GM18508 (cell line): Measurements from ENCODE around the gene JUP.
"Not testable (repeated sequence)": the region's sequence is repeated elsewhere in the genome, so short reads cannot be mapped to it uniquely, and the experiment has no call there.

Experiments used
- ATAC-seq: cut with Tn5 transposase; IDR thresholded peaks from one replicate; pipeline ENCODE4 v1.9.1; 2021; ENCODE audit warnings: moderate number of reproducible peaks; ENCODE audit not compliant: insufficient read depth, unreplicated experiment

JUP gene

DNA sequence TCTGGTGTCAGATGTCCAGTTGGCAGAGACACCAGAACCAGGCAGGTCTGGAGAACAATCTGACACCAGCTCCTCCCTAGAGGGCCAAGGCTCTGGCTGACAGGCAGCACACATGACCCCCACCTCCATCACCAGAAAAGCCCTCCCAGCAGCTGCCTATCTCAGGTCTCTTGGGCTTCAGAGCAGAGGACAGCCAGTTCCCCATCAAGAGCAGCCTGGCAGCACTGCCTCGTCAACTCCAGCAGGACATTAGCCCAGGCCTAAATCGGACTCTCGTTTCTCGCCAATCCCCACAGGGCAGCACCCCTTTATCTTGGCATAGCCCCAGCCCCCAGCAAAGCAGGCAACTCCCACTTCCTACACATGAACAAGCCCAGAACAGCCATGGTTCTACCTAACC, 4.4 kb downstream of the JUP start:
- no peak for ATAC-seq

DNA sequence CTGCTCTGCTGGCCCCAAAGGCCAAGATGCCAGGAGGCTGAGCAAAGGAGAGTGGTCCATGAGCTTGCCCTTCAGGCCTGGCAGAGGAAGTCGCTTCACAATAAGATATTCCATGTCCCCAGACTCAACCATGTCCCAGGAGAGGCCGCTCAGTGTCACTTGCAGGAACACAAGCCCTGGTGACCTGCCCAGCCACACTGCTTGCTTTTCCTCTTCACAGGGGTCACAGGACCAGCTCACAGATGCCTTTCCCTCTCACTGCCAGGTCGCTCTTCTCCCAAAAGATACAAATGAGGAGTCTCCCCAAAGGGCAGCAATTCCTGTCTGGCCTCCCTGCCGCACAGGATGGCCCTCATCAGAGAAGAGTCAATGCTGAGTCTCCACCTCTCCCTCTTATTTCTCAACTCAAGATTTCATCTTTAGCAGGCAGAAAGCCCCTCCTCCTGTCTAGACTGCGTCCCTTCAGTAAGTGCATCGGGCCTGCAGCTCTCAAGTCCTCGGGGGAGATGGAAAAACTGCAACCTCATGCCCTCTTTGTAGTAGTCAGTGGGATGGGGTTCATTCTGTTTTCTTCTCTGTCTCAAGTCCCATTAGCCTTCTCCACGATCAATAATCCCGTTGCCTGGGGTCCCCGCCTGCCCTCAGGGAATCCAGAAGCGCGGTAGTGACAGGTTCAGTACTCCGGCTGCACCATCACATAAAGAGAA, 5.0 kb downstream of the JUP start:
- no peak for ATAC-seq

DNA sequence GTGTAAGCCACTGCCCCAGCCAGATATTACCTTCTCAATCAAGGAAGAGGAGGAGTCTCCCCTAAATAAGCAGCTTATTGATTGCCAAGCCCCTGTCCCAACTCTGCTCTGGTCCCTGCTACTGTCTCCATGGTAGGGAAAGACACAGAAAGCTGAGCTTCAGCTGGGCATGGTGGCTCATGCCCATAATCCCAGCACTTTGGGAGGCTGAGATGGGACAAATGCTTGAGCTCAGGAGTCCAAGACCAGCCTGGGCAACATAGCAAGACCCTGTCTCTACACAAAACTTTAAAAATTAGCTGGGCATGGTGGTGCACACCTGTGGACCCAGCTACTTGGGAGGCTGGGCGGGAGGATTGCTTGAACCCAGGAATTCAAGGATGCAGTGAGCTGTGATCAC, 6.6 kb downstream of the JUP start:
- ATAC-seq: no peak

DNA sequence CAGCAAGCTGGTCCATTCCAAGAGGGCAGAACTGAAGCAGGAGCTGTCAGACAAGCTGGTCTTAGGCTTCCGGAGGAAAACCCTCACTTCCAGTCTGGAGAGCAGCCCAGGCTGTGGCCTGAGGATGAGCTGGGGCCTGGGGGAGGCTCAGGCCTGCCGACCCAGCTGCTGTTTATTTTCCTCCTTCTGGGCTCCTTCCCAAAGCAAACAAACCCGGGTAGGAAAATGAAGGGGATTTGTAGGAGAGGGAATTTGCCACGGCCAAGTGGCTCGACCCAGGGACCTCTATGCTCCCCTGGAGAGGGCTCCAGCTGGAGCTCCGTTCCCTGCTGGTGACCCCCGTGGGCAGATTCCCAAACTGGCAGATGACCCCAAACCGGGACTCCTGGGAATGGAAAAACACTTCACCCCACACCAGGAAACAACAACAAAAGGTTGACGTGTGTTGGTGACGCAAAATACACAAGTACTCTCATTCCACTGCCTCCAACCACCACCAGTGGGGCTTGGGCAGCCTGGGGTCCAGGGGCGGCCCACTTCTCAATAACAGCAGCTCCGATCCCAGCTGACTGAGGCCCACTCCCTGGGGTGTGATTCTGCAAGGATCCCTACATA, 8.8 kb downstream of the JUP start:
- ATAC-seq: no peak

DNA sequence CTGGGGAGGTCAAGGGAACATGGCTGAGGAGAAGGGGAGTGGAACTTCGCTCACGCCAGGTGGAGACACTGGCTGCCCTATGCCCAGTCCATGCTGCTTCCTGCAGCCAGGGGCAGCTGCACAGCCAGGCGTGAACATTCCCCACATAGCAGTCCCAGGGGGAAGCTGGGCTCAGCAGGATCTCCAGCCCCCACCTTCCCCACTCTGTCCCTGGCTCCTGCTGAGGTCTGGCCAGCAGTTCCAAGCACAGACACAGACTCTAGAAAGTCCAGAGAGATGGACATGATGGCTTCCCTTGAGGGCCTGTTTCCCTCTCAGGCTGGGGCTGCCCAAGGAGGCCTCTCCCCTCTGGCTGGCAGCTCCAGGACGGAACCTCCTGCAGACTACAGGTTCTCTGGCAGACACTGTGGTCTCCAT, 9.3 kb downstream of the JUP start:
- ATAC-seq: no peak

DNA sequence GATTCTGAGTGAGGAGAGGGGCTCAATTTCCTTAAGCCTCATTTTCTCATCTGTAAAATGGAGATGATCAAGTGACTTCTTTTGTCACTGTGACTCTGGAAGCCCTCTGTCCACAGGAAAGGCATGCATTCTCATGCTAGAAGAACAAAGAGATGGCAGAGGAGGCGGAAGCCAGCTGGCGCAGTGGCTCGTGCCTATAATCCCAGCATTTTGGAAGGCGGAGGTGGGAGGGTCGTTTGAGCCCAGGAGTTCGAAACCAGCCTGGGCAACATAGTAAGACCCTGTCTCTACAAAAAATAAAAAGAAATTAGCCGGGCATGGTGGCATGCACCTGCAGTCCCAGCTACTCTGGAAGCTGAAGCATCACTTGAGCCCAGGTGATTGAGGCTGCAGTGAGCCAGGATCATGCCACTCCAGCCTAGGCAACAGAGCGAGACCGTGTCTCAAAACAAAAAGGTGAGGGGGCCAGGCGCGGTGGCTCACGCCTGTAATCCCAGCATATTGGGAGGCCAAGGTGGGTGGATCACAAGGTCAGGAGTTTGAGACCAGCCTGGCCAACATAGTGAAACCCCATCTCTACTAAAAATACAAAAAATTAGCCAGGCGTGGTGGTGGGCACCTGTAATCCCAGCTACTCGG, 10.1 kb downstream of the JUP start:
- not testable (repeated sequence) for ATAC-seq

DNA sequence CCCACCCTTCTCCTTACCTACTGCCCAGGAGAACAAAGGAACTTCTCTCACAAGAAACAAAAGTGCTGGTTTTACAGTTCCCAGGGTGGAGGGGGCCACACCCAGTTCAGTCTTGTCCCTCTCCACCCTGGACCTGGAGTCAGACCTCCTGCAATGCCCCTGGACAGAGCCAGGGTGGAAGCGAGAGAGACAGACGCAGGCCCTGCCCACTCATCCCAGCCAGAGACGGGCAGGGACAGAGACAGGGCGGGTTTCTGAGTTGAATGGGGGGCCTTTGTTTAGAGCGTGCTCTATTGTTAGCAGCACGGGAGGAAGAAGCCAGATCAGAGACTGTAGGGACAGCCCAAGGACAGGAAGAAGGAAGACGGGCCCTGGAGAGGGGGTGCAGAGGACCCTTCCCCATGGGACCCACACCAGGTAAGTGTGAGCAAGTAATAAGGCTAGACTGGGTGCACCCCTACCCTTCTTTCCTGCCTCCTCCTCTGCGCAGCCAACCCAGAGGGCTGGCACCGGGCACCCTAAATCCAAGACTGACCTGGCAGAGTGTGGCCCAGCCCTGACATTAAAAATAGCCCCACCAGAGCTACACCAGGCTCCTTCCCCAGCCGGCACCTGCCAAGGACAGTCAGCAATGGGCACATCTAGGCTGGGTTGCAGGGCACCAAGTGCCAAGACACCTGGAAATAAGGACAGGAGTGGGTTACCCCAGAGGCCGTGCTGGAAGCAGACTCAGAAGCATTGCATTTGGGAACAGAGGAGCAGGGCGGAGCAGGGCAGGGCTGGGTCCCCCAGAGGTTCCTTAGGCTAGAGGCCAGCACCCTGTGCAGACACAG, 10.9 kb downstream of the JUP start:
- no peak for ATAC-seq

DNA sequence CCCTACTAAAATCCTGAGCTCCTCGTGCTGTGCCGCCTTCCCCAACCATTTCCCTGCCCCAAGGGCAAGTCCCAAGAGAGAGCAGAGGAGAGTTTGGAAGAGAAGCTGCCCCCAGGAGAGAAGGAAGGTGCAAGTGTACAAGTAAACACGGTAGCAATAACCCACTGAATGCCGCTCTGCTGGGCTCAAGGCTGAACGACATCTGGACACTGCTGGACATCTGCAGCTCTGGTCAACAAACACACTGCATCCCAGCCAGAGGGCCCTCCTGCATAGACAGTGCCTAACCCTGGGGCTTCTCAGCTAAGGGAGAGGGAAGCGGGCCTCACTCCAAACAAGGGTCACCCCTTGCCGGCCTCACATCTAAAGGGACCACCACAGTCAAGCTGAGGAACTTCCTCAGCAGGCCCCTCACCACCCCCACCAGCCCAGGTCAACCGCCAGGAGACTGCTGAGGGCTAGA, 12.7 kb downstream of the JUP start:
- ATAC-seq: no peak

DNA sequence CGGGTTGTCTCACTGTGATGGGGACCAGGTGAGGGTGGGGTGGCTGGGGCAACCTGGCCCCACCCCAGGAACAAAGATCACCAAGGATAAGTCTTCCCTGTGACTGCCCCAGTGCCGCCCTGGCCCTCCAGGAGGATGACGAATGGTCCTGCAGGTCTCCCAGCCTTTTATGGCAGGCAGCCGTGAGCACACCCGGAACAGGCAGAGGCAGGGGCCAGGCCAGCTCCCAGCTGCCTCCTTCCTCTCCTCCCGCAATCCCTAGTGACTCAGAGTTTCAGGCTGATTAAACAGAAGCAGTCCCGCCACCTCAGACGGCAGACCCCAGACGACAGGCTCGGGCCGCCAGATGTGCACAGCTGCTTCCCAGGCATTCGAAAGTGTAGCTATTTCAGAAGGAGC, 13.3 kb downstream of the JUP start:
- no peak for ATAC-seq

DNA sequence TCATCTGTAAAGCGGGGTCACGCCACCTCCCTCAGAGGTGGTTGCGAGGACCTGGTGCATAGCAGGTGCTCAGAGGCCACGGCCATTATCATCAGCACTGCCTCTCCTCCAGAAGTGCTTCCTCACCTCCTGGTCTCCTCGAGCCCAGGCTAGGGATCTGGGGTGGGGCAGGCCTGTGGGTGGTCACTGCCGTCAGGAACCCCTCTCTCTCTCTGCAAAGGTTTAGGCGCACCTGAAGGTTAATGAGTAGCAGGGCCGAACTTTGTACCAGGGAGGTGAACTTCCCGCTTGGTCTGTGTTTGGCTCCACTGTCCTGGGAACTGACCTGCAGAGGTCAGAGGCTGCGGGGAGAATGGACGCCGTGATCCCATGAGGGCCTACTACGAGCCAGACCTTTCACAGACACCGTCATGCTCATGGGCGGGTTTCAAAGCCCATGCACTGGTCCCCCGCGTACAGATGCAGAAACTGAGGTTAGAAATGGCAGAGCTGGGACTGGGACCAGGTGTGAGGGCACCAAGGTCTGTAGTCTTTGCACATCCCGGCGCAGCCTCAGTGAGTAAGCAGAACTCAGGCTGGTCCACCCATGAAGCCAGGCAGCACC, 13.8 kb downstream of the JUP start:
- no peak for ATAC-seq

DNA sequence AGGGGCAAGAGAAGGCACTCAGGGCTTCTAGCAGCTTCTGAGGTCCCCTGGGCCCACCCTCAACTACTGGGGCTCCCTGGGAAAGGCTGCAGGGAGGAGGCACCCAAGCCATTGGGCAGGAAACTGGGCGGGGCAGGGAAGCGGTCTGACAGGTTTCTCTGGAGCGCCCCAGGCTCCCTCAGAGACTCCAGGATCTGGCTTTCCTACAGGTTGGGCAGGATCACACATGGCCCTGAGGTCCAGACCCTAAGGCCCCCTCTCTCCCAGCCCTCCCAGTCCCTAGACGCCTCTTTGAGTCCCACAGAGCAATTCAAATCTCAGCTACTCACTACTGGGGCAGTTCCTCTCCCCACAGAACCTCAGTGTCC, 14.3 kb downstream of the JUP start:
- ATAC-seq: no peak

DNA sequence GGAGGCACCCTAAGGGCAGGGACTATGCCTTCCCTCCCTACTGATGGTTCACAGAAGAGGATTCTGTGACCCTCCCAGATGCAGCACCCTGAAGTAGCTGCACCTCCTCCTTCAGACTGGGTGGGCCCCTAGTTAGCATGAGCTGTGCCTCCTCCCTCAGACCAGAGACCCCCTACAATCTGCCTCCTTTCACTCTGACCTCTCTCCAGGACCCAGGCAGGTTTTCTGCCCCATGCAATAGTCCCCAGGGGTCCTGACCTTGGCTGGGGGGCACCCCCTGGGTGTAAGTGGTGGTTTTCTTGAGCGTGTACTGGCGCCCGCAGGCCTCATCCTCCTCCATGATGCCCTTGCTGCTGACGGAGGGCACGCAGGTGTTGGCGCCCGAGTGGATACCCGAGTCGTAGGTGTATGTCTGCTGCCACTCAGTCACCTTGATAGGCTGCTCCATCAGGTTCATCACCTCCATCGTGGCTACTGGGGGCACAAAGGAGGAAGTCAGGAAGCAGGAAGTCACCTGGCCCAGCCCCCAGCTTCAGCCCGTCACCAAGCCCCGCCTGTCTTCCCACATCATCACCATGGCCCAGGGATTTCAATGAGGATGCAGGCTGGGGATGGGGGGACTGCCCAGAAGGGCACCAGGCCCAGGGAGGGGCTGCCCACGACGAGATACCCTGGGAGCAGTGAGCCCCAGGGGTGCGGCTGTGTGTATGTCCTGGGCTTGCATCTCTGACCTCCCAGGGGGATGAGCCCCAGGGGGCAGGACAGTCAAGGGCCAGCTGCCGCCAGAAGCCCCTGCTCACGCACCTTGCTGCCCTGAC, 14.9 kb downstream of the JUP start:
- ATAC-seq: no peak

DNA sequence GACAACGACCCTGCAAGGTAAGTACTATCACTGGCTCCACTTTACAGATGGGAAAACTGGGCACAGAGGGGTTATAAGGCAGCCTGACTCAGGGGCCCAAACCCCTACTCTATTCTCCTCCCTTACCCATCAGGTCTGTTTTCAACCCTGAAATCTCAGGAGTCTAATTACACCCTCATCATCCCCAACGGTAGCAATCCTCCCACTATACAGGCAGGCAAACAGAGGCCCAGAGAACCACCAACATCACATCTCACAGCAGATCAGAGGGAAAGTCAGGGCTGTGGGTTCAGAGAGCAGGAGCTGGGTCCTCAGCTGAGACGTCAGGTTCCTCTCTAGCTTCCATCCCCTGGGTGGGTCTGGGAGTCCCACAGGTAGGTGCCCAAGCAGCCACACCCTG, 16.5 kb downstream of the JUP start:
- ATAC-seq: no peak

DNA sequence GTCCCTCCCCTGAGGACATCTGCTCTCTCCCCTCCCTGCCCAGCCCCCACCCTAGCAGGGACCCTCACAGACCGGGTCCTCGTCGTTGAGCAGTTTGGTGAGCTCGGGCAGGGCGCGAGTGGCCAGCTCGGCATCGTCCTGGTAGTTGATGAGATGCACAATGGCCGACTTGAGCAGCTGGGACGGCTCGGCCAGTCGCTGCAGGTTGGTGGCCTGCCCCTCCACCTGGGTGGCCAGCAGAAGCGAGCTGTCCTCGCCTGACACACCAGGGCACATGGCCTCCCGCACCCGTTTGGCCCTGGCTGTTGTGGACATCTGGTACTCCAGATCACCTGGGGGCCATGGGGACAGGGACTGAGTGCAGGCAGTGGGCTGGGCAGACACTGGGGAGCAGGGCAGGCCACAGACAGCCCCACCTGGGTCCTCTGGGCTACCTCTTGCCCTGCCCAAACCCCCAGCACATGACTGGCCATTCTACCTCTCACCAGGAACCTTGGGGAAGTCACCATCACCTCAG, 17.1 kb downstream of the JUP start:
- ATAC-seq: no peak

DNA sequence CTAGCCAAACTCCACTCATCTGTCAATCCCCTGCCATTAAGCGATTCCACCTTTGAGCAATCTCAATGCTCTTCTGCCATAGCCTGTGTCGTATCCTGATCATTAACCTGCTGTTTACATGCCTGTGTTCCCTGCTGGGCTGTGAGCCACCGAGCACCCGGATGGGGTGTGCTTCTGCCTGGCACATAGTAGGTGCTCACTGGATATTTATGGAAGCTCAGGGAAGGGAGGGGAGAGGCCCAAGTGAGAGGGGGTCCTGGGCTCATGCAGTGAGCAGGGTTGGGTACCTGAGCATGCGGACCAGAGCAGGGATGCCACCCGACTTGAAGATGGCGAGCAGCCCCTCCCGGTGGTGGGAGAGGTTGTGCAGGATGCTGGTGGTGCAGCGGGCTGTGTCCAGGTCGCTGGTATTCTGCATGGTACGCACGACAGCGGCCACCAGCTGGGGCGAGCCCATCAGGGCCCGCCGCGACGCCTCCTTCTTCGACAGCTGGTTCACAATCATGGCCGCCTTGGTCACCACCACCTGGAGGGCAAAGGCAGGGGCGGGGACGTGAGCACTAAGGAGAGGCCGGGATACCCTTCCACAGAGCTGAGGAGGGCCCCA, 17.7 kb downstream of the JUP start:
- no peak for ATAC-seq

DNA sequence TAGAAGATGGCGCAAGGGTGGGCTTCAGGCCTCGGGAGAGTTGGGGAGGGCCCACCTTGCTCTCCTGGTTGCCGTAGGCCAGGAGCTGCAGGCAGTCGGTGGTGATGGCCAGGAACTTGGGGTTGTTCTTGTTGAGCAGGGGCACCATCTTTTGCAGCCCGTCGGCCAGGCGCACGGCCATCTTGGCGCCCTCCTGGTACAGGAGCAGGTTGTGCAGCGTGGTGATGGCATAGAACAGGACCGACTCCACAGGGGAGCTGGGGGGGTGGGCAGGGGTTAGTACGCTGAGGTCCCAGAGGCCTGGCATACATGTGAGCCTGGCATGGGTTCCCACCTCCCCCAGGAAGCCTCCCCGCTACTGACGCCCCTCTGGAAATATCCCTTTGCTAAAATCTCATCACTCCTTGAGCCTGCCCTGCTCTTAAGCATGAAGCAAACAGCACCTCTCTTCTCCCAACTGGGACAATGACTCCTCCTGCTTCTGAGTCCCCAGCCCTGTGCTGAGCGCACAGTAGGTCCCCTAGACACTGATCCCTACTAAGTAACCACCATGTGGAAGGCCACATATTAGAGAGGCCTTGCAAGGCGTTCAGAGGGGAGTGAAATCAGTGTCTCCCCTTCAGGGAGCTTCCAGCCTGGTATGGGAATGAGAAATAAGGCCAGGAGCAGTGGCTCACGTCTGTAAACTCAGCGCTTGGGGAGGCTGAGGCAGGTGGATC, 19.0 kb downstream of the JUP start:
- no peak for ATAC-seq

DNA sequence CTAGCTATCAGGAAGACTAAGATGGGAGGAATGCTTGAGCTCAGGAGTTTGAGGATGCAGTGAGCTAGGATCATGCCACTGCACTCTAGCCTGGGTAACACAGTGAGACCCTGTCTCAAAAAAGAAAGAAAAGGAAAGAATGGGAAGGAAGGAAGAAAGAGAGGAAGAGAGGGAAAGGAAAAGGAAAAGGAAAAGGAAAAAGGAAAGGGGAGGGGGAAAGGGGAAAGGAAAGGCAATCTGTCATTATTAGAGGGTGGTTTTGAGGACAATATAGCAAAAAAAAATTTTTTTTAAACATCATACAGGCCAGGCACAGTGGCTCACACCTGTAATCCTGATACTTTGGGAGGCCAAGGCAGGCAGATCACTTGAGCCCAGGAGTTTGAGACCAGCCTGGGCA, 20.4 kb downstream of the JUP start:
- no peak for ATAC-seq

DNA sequence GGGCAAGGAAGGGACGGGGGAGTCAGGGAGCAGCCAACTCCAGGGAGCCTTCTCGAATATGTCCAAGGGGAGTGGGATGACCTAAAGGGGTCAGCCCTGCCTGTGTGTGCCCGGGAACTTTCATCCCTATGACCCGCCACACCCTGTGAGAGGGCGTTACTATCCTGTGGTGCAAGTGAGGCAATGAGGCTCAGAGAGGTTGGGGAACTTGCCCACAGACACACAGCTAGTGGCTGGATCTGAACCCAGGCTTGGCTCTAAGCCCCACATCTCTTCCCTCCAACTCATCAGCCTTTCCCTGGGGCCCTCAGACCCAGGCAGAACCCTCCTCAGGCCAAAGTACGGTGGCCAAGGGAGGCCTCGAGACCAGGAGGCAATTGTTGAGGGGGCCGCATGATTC, 23.2 kb downstream of the JUP start:
- no peak for ATAC-seq

DNA sequence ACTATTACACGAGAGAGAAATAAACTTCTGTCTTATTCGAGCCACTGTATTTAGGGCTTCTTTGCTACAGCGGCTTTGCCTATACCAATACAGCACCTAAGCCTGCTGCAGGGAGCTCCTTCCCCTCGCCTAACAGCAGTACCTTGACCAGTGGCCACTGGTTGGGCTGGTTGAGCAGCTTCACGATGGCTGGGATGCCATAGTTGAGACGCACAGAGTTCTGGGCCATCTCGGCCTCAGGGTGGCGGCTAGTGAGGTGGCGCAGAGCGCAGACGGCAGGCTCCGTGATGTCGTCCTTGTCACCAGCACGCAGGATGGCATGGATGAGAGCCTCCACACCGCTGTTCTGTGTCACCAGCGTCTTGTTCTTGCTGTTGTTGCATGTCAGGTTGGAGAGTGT, 23.7 kb downstream of the JUP start:
- no peak for ATAC-seq
